UCSD-AML1 (cell line): ENCODE results near the gene ADGRG4.

Experiments used
- DNase-seq: peaks from one replicate; lab custom pipeline; 2025; ENCODE audit not compliant: unreplicated experiment; lab: John Stamatoyannopoulos, UW

ADGRG4 gene

GRCh38 chrX:136453771-136454170 is 153.0 kb downstream of the ADGRG4 start:
- no peak for DNase-seq

- no peak for DNase-seq
Observed at GRCh38 chrX:136456133-136456532, 155.4 kb downstream of the ADGRG4 start.

- no peak for DNase-seq
Observed at GRCh38 chrX:136457303-136457917, 156.6 kb downstream of the ADGRG4 start.

- no peak for DNase-seq
Observed at GRCh38 chrX:136464589-136464988, 163.8 kb downstream of the ADGRG4 start.
